ENCODE measurements around the gene IRGC.

DNA sequence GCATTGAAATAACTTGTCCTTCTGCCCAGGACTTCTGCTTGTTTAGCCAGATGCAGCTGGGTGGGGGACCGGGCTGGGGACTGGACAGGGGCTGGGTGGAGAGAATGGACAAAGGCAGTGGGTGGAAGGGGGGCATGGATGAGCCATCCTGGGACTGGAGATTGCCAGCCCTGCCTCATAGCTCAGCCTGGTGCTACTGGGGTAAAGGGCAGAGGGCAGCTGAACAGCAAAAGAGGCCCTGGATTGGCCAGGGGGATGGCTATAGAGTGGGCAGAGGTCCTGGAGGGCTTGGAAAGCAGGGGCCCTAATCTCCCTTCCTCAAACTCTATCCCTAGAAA lies 28.2 kb upstream of the IRGC start:
- no peak for TF ChIP-seq ZFP30 (CRISPR knock-in tag; IDR thresholded peaks at IDR 0.05)
- TF ChIP-seq ZFP3 (CRISPR knock-in tag; IDR thresholded peaks at IDR 0.05) = no peak
- no peak for TF ChIP-seq RARB (CRISPR knock-in tag; IDR thresholded peaks at IDR 0.05)
